ENCODE measurements around the gene GIGYF1.
"Not testable (repeated sequence)": the region's sequence is repeated elsewhere in the genome, so short reads cannot be mapped to it uniquely, and the experiment has no call there.

Gene GIGYF1

DNA sequence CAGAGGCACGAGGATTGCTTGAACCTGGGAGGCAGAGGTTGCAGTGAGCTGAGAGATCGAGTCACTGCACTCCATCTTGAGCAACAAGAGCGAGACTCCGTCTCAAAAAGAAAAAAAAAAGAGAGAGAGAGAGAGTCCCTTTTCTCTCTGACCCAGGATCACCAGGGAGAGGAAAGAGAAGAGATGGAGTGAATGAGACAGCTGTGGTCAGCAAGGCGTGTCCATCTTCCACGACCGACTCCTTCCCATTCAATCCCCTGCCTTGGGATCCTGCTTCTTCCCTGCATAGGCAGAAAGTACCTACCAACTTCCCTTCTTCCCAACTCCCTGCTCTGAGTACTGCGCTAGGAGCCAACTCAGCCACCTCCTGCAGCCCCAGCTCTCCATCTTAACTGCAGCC, 34.1 kb upstream of the GIGYF1 start:
- TF ChIP-seq, protein P1, sequence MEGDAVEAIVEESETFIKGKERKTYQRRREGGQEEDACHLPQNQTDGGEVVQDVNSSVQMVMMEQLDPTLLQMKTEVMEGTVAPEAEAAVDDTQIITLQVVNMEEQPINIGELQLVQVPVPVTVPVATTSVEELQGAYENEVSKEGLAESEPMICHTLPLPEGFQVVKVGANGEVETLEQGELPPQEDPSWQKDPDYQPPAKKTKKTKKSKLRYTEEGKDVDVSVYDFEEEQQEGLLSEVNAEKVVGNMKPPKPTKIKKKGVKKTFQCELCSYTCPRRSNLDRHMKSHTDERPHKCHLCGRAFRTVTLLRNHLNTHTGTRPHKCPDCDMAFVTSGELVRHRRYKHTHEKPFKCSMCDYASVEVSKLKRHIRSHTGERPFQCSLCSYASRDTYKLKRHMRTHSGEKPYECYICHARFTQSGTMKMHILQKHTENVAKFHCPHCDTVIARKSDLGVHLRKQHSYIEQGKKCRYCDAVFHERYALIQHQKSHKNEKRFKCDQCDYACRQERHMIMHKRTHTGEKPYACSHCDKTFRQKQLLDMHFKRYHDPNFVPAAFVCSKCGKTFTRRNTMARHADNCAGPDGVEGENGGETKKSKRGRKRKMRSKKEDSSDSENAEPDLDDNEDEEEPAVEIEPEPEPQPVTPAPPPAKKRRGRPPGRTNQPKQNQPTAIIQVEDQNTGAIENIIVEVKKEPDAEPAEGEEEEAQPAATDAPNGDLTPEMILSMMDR (IDR thresholded peaks at IDR 0.05; ENCODE audit: control insufficient read depth, insufficient read depth, low read depth, low read length, missing control alignments): no peak
- no peak for DNase-seq (ENCODE audit: low read depth)
- H3K4me3 ChIP-seq (ENCODE audit: control insufficient read depth, low read depth, low read length): no peak overlapping the region

DNA sequence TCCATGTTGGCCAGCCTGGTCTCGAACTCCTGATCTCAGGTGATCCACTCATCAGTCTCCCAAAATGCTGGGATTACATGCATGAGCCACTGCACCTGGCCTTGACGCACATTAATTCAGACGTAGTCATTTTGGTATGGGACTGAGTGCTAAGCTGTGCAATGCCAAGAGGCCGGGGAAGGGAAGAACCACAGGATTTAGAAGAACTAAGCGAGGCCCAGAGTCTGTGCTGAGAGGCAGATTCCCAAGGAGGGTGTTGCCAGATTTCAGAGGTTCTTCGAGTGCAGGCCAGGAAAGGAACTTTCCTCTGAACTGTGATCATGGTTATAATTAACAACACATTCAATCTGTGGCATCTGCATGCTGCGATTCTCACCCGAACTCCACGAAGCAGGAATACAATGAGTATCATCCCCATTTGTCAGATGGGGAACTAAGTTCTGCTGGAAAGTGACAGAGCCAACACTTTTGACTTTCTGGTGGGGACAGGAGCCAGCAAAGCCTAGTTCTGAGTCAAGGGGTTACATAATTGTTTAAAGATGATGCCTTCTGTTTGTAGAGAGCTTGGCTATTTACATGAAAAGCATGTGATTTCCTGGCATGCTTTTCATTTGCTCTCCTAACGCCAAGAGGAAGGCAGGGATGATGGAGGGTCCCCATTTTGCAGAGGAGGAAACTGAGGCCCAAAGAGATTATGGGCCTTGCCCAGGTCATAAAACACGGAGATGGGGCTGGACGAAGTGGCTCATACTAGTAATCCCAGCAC, 33.1 kb upstream of the GIGYF1 start:
- H3K4me3 ChIP-seq (ENCODE audit: control insufficient read depth, low read depth, low read length): no peak overlapping the region
- DNase-seq (ENCODE audit: low read depth): peak; percentile 92

DNA sequence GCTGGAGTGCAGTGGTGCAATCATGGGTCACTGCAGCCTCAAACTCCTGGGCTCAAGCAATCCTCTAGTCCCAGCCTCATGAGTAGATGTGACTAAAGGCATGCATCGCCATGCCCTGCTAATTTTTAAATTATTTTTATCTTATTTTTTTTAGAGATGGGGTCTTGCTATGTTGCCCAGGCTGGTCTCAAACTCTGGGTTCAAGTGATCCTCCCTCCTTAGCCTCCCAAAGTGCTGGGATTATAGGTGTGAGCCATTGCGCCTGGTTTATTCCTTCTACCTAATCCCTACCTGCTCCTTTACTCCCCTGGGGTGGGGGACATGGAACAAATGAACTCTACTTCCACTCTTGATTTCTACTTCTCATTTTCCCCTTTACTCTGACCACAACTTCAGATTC, 30.3 kb upstream of the GIGYF1 start:
- DNase-seq (ENCODE audit: low read depth); H3K4me3 ChIP-seq (ENCODE audit: control insufficient read depth, low read depth, low read length): not testable (repeated sequence)

More for the DNA sequence above, 33.1 kb upstream of the GIGYF1 start:
- TF ChIP-seq, protein P1 (IDR thresholded peaks at IDR 0.05; ENCODE audit: control insufficient read depth, insufficient read depth, low read depth, low read length, missing control alignments): no peak

DNA sequence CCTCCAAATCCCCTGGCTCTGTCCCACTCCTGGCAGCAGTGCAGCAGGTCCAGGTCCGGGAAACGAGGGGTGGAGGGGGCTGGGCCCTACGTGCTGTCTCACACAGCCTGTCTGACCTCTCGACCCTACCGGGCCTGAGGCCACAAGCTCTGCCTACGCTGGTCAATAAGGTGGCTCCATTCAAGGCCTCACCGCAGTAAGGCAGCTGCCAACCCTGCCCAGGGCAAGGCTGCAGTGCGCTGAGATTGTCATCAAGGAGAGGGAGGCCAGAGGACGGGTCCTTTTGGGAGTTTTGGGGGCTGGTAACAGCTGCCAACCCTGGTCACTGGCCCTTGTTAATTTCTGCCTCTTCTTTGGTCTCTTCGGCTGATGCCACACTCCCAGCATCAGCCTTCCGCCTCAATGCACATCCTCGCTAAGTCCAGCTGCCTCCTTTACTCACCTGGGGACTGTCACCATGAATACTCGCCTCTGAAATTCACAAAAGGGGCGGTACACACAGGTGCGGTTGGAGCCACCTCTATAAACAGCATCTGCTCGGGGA, 29.8 kb upstream of the GIGYF1 start:
- H3K4me3 ChIP-seq (ENCODE audit: control insufficient read depth, low read depth, low read length): no peak overlapping the region
- TF ChIP-seq, protein P1 (IDR thresholded peaks at IDR 0.05; ENCODE audit: control insufficient read depth, insufficient read depth, low read depth, low read length, missing control alignments): no peak
- no peak for DNase-seq (ENCODE audit: low read depth)

DNA sequence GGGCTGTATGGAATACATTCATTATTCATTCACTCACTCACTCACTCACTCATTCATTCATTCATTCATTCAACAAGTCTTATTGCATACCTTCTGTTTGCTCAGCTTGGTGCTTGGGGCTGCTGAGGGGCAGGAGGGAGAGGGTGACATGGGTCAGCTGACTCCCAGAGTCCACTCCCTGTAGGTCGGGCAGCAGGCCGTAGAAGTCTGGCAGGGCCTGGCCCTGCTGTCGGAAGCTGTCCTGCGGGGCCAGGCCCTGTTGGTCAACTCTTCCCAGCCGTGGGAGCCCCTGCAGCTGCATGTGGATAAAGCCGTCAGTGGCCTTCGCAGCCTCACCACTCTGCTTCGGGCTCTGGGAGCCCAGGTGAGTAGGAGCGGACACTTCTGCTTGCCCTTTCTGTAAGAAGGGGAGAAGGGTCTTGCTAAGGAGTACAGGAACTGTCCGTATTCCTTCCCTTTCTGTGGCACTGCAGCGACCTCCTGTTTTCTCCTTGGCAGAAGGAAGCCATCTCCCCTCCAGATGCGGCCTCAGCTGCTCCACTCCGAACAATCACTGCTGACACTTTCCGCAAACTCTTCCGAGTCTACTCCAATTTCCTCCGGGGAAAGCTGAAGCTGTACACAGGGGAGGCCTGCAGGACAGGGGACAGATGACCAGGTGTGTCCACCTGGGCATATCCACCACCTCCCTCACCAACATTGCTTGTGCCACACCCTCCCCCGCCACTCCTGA, 28.6 kb upstream of the GIGYF1 start:
- no peak for DNase-seq (ENCODE audit: low read depth)
- H3K4me3 ChIP-seq (ENCODE audit: control insufficient read depth, low read depth, low read length): no peak overlapping the region
- TF ChIP-seq, protein P1 (IDR thresholded peaks at IDR 0.05; ENCODE audit: control insufficient read depth, insufficient read depth, low read depth, low read length, missing control alignments): no peak

DNA sequence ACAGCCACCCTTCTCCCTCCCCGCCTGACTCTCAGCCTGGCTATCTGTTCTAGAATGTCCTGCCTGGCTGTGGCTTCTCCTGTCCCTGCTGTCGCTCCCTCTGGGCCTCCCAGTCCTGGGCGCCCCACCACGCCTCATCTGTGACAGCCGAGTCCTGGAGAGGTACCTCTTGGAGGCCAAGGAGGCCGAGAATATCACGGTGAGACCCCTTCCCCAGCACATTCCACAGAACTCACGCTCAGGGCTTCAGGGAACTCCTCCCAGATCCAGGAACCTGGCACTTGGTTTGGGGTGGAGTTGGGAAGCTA, 27.4 kb upstream of the GIGYF1 start:
- TF ChIP-seq, protein P1 (IDR thresholded peaks at IDR 0.05; ENCODE audit: control insufficient read depth, insufficient read depth, low read depth, low read length, missing control alignments): no peak
- DNase-seq (ENCODE audit: low read depth): no peak
- H3K4me3 ChIP-seq (ENCODE audit: control insufficient read depth, low read depth, low read length): no peak overlapping the region
